Measurements from ENCODE around the gene EID1.

DNA sequence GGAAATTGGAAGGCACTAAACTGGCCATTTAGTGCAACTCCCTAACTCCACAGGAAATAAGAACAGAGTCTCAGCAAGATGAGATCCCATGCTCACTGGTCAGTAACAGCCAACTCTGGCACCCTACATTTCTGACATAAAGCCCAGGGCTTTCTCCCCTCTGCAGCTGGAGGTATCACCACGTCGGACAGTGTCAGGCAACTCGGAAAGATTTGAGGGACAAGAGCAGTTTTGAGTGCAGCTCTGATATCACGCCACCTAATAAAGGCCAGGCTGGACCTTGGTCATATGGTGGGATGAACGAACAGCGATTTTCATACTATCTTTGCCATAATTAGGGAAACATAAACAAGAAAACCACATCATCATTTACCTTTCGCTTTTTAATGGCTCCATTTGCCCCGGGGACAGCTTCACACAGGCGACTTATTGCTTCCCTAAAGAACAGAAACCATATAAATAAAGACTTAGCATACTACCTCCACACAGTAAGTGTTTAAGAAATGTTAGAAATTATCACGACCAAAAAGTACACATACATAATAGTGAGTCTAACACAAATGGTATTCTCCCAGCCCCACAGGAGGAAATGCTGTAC is 12.5 kb downstream of the EID1 start:
- no peak for TF ChIP-seq CTCF (IDR thresholded peaks at IDR 0.05)
- TF ChIP-seq, protein P1, sequence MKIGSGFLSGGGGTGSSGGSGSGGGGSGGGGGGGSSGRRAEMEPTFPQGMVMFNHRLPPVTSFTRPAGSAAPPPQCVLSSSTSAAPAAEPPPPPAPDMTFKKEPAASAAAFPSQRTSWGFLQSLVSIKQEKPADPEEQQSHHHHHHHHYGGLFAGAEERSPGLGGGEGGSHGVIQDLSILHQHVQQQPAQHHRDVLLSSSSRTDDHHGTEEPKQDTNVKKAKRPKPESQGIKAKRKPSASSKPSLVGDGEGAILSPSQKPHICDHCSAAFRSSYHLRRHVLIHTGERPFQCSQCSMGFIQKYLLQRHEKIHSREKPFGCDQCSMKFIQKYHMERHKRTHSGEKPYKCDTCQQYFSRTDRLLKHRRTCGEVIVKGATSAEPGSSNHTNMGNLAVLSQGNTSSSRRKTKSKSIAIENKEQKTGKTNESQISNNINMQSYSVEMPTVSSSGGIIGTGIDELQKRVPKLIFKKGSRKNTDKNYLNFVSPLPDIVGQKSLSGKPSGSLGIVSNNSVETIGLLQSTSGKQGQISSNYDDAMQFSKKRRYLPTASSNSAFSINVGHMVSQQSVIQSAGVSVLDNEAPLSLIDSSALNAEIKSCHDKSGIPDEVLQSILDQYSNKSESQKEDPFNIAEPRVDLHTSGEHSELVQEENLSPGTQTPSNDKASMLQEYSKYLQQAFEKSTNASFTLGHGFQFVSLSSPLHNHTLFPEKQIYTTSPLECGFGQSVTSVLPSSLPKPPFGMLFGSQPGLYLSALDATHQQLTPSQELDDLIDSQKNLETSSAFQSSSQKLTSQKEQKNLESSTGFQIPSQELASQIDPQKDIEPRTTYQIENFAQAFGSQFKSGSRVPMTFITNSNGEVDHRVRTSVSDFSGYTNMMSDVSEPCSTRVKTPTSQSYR (CRISPR knock-in tag; IDR thresholded peaks at IDR 0.05), result no peak
- no peak for TF ChIP-seq ZNF671 (CRISPR knock-in tag; IDR thresholded peaks at IDR 0.05)
- no peak for TF ChIP-seq ZNF138 (CRISPR knock-in tag; conservative IDR thresholded peaks at IDR 0.05)
- TF ChIP-seq ATF1 (CRISPR knock-in tag; IDR thresholded peaks at IDR 0.05), result no peak
- no peak for TF ChIP-seq SMAD3 (CRISPR knock-in tag; IDR thresholded peaks at IDR 0.05; ENCODE audit: borderline replicate concordance)
- TF ChIP-seq CREB1 (CRISPR knock-in tag; IDR thresholded peaks at IDR 0.05), result no peak
- no peak for TF ChIP-seq ELF4 (CRISPR knock-in tag; IDR thresholded peaks at IDR 0.05; ENCODE audit: low read depth)
- TF ChIP-seq ZNF396 (CRISPR knock-in tag; IDR thresholded peaks at IDR 0.05; ENCODE audit: borderline replicate concordance), result no peak
- TF ChIP-seq SP1 (CRISPR knock-in tag; conservative IDR thresholded peaks at IDR 0.05), result no peak
- no peak for TF ChIP-seq MXD4 (CRISPR knock-in tag; IDR thresholded peaks at IDR 0.05; ENCODE audit: borderline replicate concordance)
- no peak for TF ChIP-seq ZNF263 (CRISPR knock-in tag; IDR thresholded peaks at IDR 0.05; ENCODE audit: low read depth)

All from WTC11 (cell line).